ENCODE data around the gene SH3PXD2B.

- TF ChIP-seq CTCF (IDR thresholded peaks at IDR 0.05) (no peak), POLR2AphosphoS5 (IDR thresholded peaks at IDR 0.05; ENCODE audit: insufficient read depth in 1 of 2, low read depth in 1 of 2) (no peak)
Observed at GRCh38 chr5:172444626-172445365, 9.5 kb downstream of the SH3PXD2B start.

Measured in vagina (tissue), 2 donors.